ENCODE results near the gene SEC11A. TPM values are rescaled to one million over a fixed set of nuclear protein-coding genes. Genes with fewer than 3 reads are reported as not detected.

The SEC11A gene
- total RNA-seq, 2 experiments from 2014 or later = 66.6 to 111 TPM

- Mint-ChIP-seq H3K4me1 (no peaks in the 10 kb centered on the region), H3K27me3 (no peaks in the 10 kb centered on the region), H3K27ac (no peak overlapping the region), H3K9me3 (ENCODE audit: low read depth) (peaks cover 23% of the 10 kb centered on the region), H3K36me3 (ENCODE audit: low read depth) (peaks cover 43% of the 10 kb centered on the region), H3K4me3 (no peak overlapping the region)
- intact Hi-C loops (cut with DNase I, micrococcal nuclease) = no loop called here
- ATAC-seq = no peak
- ChIA-PET CTCF (interaction anchor here (1.0 kb wide), 1 partner anchor 19 kb away, joined by 3 read pairs; no protein-coding TSS in a partner anchor), POLR2A (interaction anchor here (0.7 kb wide), 1 partner anchor 197 kb away, joined by 3 read pairs; no protein-coding TSS in a partner anchor)
- DNase-seq = no peak
These were observed 91.6 kb downstream of the SEC11A start for GRCh38 chr15:84624359-84624758.

DNA sequence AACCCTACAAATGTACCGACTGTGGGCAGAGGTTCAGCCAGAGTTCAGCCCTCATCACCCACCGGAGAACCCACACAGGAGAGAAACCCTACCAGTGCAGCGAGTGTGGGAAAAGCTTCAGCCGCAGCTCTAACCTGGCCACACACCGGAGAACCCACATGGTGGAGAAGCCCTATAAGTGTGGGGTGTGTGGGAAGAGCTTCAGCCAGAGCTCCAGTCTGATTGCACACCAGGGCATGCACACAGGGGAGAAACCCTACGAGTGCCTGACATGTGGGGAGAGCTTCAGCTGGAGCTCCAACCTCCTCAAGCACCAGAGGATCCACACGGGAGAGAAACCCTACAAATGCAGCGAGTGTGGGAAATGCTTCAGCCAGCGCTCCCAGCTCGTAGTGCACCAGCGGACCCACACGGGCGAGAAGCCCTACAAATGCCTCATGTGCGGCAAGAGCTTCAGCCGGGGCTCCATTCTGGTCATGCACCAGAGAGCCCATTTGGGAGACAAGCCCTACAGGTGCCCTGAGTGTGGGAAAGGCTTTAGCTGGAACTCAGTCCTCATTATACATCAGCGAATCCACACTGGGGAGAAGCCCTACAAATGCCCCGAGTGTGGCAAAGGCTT lies 94.5 kb downstream of the SEC11A start:
- ATAC-seq = no peak
- intact Hi-C loops (cut with DNase I, micrococcal nuclease) = no loop called here
- H3K27me3 Mint-ChIP-seq = no peaks in the 10 kb centered on the region
- no peak overlapping the region for H3K27ac Mint-ChIP-seq
- peaks cover 48% of the 10 kb centered on the region for H3K36me3 Mint-ChIP-seq (ENCODE audit: low read depth)
- peaks cover under 1% of the 10 kb centered on the region for H3K4me1 Mint-ChIP-seq
- no peak overlapping the region for H3K4me3 Mint-ChIP-seq
- POLR2A ChIA-PET = no interaction called here
- CTCF ChIA-PET = interaction anchor here (0.6 to 1.7 kb wide), 3 partner anchors 10 to 34 kb away, joined by 3 to 5 read pairs (median 4); no protein-coding TSS in a partner anchor
- no peak for DNase-seq
- H3K9me3 Mint-ChIP-seq (ENCODE audit: low read depth) = peaks cover 26% of the 10 kb centered on the region

GRCh38 chr15:84620626-84621025 lies 95.3 kb downstream of the SEC11A start:
- H3K27ac Mint-ChIP-seq = no peak overlapping the region
- intact Hi-C loops (cut with DNase I, micrococcal nuclease) = no loop called here
- ChIA-PET CTCF (interaction anchor here (1.7 kb wide), 1 partner anchor 15 kb away, joined by 5 read pairs; no protein-coding TSS in a partner anchor), POLR2A (no interaction called here)
- DNase-seq = no peak
- H3K9me3 Mint-ChIP-seq (ENCODE audit: low read depth) = peaks cover 26% of the 10 kb centered on the region
- peaks cover 3% of the 10 kb centered on the region for H3K4me1 Mint-ChIP-seq
- no peak overlapping the region for H3K4me3 Mint-ChIP-seq
- H3K36me3 Mint-ChIP-seq (ENCODE audit: low read depth) = peaks cover 49% of the 10 kb centered on the region
- H3K27me3 Mint-ChIP-seq = no peaks in the 10 kb centered on the region
- ATAC-seq = no peak

Other genes with a start within 250 kb of the SEC11A start
- 1 to 10 TPM; 5.1 to 5.4 TPM for gene ZSCAN2, start 115.1 kb downstream of the SEC11A start, total RNA-seq
- gene WDR73, start 61.9 kb downstream of the SEC11A start, total RNA-seq = 10 to 100 TPM; 12.4 to 13.3 TPM
- gene NMB, start 57.9 kb downstream of the SEC11A start, total RNA-seq = 1 to 10 TPM; 2.7 to 4.0 TPM
- gene ZNF592, start 32.5 kb upstream of the SEC11A start, total RNA-seq = 10 to 100 TPM; 25.5 to 30.8 TPM
- gene ALPK3, start 101.2 kb upstream of the SEC11A start, total RNA-seq = under 1 TPM; 0.05 TPM
- not detected for gene SLC28A1, start 168.5 kb upstream of the SEC11A start, total RNA-seq